DMS153 treated with DMSO at 0.1 percent for 48 hours (cell line): ENCODE results near the gene PAPSS2.
"Not testable (repeated sequence)": the region's sequence is repeated elsewhere in the genome, so short reads cannot be mapped to it uniquely, and the experiment has no call there.

ENCODE experiments used
- DNase-seq: peaks from one replicate; lab custom pipeline; 2025; ENCODE audit not compliant: unreplicated experiment; lab: John Stamatoyannopoulos, UW

Gene PAPSS2

DNA sequence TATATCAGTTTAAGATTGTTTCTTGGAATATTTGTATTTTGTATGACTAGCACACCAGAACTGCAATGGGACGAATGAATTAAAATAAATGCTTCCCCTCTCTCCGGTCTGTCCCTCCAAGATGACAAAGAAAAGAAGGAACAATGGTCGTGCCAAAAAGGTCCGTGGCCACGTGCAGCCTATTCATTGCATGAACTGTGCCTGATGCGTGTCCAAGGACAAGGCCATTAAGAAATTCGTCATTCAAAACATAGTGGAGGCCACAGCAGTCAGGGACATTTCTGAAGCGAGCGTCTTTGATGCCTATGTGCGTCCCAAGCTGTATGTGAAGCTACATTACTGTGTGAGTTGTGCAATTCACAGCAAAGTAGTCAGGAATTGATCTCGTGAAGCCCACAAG, 17.2 kb upstream of the PAPSS2 start:
- no peak for DNase-seq

DNA sequence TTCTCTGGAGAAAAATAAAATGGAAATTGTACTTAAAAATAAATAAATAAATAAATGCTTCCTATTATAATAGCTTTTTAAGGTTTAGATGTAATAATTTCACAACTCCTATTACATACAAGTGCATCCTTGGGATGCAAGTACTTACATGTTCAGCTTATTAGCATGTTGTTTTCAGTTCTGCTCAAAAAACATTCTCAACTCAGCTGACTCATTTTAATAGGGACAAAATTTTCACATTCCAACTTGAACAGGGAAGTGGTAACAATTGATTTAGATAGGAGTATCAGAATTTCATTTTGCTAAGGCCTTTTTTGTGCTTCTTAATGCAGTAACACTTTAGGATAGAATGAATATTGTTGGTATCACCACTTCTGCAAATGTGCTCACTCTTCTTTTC, 16.7 kb upstream of the PAPSS2 start:
- DNase-seq: no peak

DNA sequence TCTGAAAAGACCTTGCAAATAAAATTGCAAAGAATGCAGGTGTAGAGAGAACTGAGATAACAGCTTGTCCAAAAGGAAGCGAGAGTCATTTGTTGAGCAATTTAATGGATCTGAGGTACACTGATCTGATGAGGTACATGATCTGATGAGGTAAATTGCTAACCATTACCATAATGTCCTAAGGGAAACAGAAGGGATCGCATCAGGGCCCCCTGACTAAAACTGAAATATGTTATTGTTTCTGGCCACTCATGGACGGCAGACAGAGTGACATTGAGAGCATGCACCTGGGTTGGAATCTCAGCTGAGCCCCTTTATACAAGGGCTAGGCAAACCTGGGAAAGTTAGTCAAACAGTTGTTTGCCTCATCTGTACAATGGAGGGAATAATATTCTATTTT, 15.8 kb upstream of the PAPSS2 start:
- no peak for DNase-seq

DNA sequence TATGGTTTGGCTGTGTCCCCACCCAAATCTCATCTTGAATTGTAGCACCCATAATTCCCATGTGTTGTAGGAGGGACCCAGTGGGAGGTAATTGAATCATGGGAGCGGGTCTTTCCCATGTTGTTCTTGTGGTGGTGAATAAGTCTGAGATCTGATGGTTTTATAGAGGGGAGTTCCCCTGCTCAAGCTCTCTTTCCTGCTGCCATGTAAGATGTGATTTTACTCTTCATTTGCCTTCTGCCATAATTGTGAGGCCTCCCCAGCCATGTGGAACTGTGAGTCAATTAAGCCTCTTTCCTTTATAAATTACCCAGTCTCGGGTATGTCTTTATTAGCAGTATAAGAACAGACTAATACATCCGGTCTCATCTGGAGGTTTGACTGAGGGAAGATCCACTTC, 15.2 kb upstream of the PAPSS2 start:
- not testable (repeated sequence) for DNase-seq

DNA sequence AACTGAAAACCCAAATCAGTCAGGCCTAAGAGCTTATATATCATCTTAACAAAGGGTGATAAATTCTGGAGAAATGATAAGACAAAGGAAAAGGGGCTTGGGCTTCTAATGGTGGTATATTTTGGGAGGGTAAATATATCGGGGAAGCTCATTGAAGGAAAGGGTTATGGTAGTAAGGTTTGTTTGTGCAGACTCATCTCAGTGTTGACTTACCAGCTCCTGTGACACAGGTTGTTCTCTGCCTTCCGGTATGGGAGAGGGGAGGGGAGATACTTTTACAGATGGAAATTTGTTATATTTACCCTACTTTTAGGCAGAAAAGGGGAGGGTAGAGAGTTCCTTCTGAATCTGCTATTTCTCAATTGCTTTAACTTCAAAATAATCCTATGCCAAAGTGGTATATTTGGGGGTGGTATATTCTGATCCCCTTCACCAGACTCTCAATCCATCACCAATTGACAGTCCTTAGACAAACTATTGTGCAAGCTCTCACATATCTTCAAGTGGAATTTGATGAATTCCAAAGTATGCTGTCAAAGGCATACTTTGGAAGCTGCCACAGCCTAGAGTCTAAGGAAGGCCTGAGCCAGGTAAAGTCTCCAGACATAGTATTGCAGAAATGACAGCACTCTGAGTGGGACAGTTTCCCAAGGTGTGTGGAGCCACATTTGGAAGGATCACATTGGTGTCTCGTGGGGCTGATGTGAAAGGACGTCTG, 13.3 kb upstream of the PAPSS2 start:
- no peak for DNase-seq

DNA sequence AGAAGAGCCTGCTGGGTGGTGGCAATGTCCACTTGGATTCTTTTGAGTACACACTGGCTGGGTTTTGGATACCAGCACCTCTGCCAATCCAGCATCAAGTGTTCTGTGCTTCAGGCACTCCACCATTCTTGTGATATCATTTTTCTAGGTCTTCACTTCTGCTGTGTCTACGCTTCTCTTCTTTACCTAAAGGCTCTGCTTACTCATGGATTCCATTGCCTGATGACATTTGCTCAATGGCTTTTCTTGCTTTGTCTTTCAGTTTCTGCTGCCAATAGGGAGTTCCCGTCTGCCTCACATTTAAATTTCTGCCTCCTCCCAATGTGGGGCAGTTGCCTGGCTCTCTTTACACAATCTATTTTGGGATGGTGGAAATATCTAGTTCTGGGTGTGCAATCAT, 12.7 kb upstream of the PAPSS2 start:
- no peak for DNase-seq

DNA sequence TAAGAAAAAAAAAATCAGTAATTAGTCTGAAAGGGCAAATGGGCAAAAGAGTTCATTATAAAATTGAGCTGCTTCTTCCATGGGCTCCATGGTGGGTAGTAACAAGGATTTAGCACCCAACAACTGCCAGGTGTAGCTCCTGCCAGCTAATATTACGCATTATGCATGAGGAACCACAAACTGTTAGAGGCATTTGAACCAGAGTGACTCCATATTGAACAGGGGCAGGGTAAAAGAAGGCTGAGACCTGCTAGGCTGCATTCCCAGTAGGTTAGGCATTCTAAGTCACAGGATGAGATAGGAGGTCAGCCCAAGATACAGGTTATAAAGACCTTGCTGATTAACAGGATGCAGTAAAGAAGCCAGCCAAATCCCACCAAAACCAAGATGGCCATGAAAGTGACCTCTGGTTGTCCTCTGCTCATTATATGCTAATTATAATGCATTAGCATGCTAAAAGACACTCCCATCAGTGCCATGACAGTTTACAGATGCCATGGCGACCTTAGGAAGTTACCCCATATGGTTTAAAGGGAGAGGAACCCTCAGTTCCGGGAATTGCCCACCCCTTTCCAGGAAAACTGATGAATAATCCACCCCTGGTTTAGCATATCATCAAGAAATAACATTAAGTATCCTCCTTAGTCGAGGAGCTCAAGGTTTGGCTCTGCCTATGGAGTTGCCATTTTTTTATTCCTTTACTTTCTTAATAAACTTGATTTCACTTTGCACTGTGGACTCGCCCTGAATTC, 8.7 kb upstream of the PAPSS2 start:
- DNase-seq: no peak

DNA sequence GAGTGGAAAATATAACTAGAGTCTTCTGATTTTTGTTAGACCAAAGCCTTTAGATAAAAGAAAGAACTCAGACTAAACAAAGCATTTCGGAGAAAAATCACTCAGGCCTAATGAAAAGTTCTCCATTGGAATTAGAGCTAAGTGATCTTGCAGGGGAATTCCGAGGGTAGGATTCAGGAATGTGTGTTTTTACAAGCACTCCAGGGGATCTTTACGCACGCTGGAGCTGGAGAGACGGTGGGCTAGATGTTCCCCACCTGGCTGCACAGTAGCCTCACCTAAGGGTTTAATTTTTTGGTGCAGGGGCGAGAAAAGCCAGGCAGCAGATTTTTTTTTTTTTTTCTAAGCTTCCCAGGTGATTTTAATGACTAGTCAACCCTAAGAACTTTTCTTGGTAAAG, 7.9 kb upstream of the PAPSS2 start:
- no peak for DNase-seq

DNA sequence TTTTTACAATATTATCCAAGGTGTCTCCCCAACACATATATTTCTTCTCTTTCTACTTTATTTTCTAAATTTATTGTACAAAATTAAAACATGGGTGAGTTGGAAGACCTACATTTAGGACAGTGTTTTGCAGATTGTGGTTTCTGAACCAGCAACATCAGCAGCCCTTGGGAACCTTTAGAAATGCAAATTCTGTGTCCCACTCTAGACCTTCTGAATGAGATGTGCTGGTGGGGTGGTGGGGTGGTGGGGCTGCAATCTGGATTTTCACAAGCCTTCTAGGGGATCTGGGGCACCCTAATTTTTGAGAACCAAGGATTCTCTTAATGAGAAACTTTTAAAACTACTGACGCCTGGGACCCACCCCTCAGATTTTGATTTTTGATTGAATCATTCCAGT, 7.4 kb upstream of the PAPSS2 start:
- no peak for DNase-seq

DNA sequence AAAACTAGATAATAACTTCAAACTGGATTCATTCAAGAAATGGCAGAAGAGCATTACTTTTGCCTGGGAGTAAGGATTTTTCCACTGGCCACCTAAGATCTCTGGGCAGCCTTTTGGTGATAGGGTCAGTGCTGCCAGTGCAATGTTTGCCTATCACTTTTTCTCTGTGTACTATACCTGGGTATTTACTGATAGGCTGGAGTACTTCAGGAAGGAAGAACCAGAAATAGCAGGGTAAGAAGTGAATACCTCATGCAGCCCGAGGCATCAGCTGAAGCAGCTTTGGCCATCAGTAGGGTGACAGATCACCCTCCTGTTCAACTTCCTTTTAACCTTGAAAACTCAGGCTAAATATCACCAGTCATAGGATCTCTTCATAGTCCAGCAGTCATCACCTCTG, 5.5 kb upstream of the PAPSS2 start:
- no peak for DNase-seq

DNA sequence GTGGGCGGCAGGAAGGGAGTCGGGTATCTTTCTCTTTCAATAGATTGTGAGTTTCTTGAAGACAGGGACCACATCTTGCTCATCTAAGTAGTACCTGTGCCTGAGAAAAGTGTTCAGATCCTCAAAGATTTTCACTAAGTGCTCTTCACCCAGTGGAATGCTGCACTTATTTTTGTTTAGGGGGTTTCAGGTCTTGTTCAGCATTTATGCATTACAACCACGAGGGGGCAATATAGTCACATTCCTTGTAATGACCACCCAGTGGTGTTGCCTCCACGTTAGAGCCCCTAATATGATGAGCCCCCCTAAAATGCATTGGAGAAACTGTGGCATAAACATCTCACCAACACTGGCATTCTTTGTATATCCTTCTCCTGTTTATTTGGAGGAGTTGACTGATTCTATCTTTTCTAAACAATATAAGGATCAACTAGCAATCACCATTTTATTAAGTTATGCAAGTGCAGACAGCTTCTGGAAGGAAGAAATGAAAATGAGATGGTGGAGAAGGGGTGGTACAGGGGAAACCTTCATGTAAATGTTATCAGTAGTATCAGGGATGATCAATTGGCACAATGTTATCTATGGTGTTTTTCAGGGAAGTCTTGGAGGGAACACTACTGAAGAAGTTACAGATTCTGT, 3.1 kb upstream of the PAPSS2 start:
- peak; percentile 29 for DNase-seq

DNA sequence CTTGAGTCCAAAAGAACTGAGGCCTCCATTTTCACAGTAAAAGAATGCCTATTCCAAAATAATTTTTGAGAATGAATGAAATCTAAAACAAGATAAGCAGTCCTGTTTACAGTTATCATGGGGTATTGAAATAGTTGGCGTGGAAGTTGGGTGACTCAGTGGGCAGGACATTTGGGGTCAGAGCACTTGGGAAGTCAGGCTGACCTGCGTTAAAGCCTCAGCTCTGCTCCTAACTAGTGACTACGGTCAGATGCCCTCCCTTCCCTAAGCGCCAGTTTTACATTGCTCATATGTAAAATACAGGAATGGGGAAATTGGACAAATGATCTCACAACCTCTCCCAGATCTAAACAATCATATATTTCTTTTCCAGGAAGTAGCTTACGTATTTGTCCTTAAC, 2.3 kb upstream of the PAPSS2 start:
- no peak for DNase-seq

DNA sequence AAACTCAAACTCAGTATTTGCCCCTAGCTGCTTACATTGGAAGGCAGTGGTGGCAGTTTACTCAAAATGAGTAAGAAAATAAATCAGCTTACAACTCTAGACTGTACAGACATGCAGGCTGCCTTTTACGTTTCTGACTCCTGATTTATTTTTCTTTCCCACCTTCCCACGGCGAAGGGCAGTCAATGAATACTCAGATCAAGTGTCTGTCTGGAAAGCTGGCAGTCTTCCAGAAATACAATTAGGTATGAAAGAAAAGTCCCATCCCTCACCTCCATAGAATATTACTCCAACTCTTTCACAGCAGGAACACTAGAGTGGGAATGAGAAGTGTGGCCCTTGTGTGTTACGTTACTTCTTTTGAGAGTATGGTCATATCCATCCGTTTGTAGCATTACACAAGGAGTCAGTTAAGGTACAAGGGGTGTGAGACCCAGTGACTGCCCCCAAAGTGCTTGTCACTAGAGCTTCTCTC, 1.3 kb upstream of the PAPSS2 start:
- DNase-seq: peak; percentile 66

DNA sequence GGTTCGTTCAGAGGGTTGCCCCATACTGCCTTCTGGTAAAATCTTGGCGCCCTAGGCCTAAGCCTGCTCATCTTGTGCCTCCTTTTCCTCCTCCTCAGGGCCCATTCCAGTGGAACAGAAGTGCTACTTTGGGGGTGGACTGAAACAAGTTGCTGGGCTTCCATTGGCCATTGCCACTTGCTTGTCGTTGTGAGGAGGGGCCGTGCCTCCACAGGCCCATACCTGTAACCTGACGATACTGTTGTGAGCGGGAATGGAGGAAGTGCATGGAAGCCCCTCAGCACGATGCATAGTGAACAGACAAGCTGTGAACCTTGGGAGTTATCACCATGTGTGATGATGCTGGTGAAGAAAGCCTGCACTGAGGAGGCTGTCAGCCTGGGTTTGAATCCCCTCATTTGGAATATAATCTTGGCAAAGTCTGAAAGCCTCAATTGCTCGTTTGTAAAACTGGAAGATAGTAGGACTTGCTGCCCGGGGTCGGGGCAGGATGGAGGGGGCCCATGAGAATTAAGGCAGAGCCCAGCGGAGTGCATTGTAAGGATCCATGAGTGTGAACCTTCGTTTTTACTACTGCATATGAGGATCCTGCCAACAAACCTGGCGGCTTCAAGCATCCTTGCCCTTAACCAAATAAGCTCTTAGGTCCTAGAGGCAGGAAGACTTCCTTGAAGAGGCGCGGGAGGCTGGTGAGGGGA, 671 bp upstream of the PAPSS2 start:
- no peak for DNase-seq

DNA sequence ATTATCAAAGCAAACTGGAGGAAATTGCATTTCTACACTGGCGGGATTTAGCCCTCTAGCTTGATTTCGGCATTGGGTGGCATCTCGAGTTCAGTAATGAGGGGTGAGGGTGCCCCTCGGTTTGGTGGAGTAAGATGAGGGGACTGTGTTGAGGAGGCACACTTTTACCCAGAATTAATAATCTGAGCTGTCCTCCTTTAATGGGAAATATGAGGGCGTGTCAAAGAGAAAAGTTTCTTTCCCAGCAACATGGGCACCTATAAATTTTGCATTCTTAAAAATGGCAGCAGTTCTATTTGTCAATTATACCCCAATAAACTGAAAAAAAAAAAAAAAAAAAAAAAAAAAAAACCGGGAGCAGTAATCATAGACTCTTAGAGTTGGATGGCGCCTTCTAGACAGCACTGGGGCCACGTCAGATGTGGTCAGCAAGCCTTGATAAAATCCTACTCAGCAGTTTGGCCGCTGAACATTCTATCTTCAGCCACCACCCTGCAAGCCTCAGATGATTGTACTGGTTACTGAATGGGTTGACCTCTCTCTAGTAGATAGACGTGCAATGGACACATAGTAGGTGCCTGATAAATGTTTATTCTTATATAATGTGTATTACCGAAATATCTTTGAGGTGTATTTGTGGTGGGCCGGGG, 931 bp downstream of the PAPSS2 start:
- DNase-seq: no peak

DNA sequence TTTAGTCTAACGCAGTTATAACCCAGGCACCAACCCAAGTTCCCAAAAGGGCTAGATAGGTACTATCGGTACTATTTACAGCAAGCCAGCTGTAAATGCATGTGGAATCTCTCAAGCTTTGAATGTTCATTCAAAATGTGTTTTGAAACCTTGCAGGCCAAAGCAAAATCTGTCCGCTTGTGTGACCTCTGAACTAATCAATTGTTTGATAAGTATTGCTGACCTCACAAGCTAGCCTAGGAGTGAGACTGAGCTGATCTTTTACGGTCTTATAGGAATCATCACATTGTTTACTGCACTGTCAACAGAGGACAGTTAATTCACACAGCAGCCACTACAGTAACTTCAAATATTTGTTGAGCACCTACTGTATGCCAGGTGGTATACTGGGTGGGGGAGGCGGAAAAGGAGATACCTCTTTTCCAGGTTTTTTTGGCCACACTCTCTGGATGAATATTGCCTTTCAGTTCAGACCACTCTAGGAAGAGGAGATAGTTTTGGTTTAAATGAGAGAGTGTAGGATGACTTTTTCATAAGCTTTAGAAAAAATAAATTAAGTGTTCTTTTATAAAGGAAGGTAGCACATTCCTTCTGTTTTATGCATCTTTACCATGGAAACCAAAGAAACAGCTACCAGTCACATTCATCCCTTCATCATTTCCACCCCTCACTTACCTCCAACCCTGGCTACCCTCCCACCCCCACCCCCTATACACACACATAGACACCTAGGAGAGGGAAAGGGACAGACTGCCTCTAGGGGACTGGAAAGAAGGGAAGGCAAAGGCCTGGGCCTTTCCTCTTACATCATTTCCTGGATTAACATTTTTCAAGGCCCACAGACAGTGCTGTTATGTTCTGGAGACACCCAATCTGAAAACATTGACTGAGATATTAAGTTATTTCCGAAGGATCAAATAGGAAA, 2.4 kb downstream of the PAPSS2 start:
- DNase-seq: no peak

DNA sequence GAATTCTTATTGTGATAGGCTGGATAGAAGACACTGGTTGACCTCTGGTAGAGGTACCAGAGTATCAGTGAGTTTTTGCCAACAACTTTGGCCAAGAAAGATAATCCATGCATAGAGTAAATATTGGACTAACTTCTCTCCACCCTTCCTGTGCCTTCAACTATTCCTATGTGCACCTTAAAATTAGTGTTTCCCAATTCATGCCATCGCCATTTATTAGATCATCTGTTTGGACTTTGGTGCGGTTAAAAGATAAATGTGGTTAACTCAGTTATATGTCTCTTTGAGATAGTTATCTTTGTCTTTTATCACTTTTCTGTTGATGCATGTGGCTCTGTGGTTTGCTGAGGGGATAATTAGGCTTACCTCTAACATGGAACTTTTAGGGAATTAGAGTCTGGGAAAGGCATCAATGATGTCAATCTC, 4.6 kb downstream of the PAPSS2 start:
- no peak for DNase-seq

DNA sequence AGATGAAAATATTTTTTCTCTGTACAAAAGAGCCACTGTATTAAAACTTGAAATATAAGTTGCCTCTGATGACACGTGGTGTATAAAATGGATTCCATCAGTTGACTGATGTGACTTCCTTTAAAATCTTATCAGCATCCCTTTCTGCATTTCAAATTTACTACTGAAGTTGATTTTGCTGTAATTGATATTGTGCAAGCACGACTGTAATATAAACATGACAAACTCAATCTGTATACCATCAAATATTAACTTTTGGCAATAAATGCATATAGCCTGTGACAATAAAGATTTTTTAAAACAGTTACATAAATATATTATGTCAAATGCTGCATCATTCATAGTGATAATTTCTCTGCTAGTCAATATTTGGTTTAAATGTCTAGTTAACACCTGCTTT, 7.8 kb downstream of the PAPSS2 start:
- no peak for DNase-seq

DNA sequence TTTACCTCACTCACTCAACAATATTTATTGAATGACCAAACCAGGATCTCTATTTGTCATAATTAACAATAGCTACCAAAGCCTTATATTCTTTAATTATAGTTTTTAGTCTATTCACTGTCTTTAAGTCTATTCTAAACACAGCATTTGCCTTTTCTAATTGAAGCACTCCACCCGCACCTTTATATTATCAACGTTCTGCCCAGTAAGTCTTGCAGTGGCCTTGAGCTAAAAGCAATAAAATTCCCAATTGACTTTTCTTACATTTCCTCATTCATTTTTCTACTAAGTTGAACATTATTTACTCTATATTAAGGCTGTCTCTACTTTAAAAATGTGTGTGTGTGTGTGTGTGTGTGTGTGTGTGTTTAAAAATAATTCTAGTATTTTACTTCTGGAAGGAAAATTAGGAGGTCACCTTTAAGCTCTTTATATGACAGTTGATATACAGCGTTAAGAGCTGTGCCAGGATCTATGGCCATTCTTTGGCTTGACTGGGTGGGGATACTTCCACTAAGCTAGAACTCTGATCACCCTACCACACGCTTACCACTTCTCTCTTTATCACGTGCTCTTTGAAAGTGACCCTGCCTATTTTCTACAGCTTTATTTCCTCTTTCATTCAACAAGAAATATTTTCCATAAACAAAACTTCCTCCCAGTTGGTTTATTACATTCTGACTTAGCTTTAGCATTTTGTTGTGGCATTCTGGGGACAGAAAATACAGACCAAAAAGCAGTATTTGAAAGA, 8.8 kb downstream of the PAPSS2 start:
- no peak for DNase-seq
